H9 (cell line): ENCODE data around the gene PTPN11. TPM values are rescaled to one million over a fixed set of nuclear protein-coding genes. Genes with fewer than 3 reads are reported as not detected.

Experiments used
- DNase-seq: peaks from one replicate; pipeline ENCODE4 v3.0.0-alpha.2; 2017
- H2AFZ ChIP-seq: one replicate; pipeline ENCODE4 v1.6.1; 2013; ENCODE audit warnings: mild to moderate bottlenecking, low read length, control low read depth, moderate library complexity
- H2AK5ac ChIP-seq: 2 replicates; pipeline ENCODE4 v1.6.1; 2013; ENCODE audit warnings: low read length, control low read depth, mixed read lengths; ENCODE audit not compliant: insufficient read length
- H2BK120ac ChIP-seq: one replicate; pipeline ENCODE4 v1.6.1; 2013; ENCODE audit warnings: low read depth, mild to moderate bottlenecking, low read length, control low read depth, inconsistent platforms; ENCODE audit not compliant: poor library complexity, severe bottlenecking
- H2BK12ac ChIP-seq: 2 replicates; pipeline ENCODE4 v1.6.1; 2013; ENCODE audit warnings: low read length, control low read depth, mixed read lengths, low read depth; ENCODE audit not compliant: insufficient read length
- H2BK15ac ChIP-seq: 2 replicates; pipeline ENCODE4 v1.6.1; 2013; ENCODE audit warnings: low read depth, low read length, control low read depth
- H2BK20ac ChIP-seq: one replicate; pipeline ENCODE4 v1.6.1; 2013; ENCODE audit warnings: low read depth, mild to moderate bottlenecking, low read length, control low read depth, inconsistent platforms; ENCODE audit not compliant: poor library complexity, severe bottlenecking
- H2BK5ac ChIP-seq: 2 replicates; pipeline ENCODE4 v1.6.1; 2013; ENCODE audit warnings: low read length, control low read depth, mixed read lengths; ENCODE audit not compliant: insufficient read length
- H3K14ac ChIP-seq: 2 replicates; pipeline ENCODE4 v1.6.1; 2013; ENCODE audit warnings: low read length, control low read depth; ENCODE audit not compliant: insufficient read depth
- H3K18ac ChIP-seq: 2 replicates; pipeline ENCODE4 v1.6.1; 2013; ENCODE audit warnings: low read depth, mild to moderate bottlenecking, mixed read lengths, low read length, control low read depth; ENCODE audit not compliant: insufficient read length
- H3K23ac ChIP-seq: 2 replicates; pipeline ENCODE4 v1.6.1; 2013; ENCODE audit warnings: low read length, control low read depth, mixed read lengths, low read depth; ENCODE audit not compliant: insufficient read length
- H3K23me2 ChIP-seq: 2 replicates; pipeline ENCODE4 v1.6.1; 2013; ENCODE audit warnings: low read depth, mild to moderate bottlenecking, mixed read lengths, low read length, control low read depth; ENCODE audit not compliant: insufficient read length, poor library complexity, severe bottlenecking
- H3K27ac ChIP-seq: 2 replicates; pipeline ENCODE4 v1.5.1; 2013; ENCODE audit warnings: low read length, control low read depth, mixed read lengths, low read depth; ENCODE audit not compliant: insufficient read length
- H3K27me3 ChIP-seq: 2 replicates; pipeline ENCODE4 v1.6.1; 2013; ENCODE audit warnings: low read length, control low read depth, inconsistent platforms; ENCODE audit not compliant: insufficient read depth
- H3K4ac ChIP-seq: 2 replicates; pipeline ENCODE4 v1.6.1; 2013; ENCODE audit warnings: low read depth, mild to moderate bottlenecking, control low read depth, inconsistent platforms, low read length, moderate library complexity
- H3K4me1 ChIP-seq: 2 replicates; pipeline ENCODE4 v1.6.1; 2013; ENCODE audit warnings: low read length, control low read depth, inconsistent platforms; ENCODE audit not compliant: insufficient read depth
- H3K4me2 ChIP-seq: 2 replicates; pipeline ENCODE4 v1.6.1; 2013; ENCODE audit warnings: low read length, control low read depth, mixed read lengths; ENCODE audit not compliant: insufficient read length, insufficient read depth
- H3K56ac ChIP-seq: 2 replicates; pipeline ENCODE4 v1.6.1; 2013; ENCODE audit warnings: low read depth, mild to moderate bottlenecking, mixed read lengths, low read length, control low read depth; ENCODE audit not compliant: insufficient read length
- H3K79me1 ChIP-seq: 2 replicates; pipeline ENCODE4 v1.6.1; 2013; ENCODE audit warnings: low read depth, mild to moderate bottlenecking, moderate library complexity, low read length, control low read depth, inconsistent platforms; ENCODE audit not compliant: insufficient read depth, poor library complexity, severe bottlenecking
- H3K79me2 ChIP-seq: 2 replicates; pipeline ENCODE4 v1.6.1; 2013; ENCODE audit warnings: low read length, control low read depth, inconsistent platforms; ENCODE audit not compliant: insufficient read depth
- H3K9ac ChIP-seq: 2 replicates; pipeline ENCODE4 v1.6.1; 2013; ENCODE audit warnings: low read length, control low read depth, mixed read lengths; ENCODE audit not compliant: insufficient read length; ENCODE audit errors: extremely low read depth
- H3K9me3 ChIP-seq: one replicate; pipeline ENCODE4 v1.6.1; 2013; ENCODE audit warnings: low read depth, low read length, inconsistent platforms; ENCODE audit not compliant: control insufficient read depth
- H3T11ph ChIP-seq: one replicate; pipeline ENCODE4 v1.6.1; 2013; ENCODE audit warnings: mild to moderate bottlenecking, low read length, control low read depth, inconsistent platforms
- H4K20me1 ChIP-seq: one replicate; pipeline ENCODE4 v1.6.1; 2013; ENCODE audit not compliant: control insufficient read depth, insufficient read length, insufficient read depth
- H4K5ac ChIP-seq: 2 replicates; pipeline ENCODE4 v1.6.1; 2013; ENCODE audit warnings: low read depth, mild to moderate bottlenecking, mixed read lengths, low read length, control low read depth; ENCODE audit not compliant: insufficient read length
- H4K8ac ChIP-seq: replicated peaks from 2 replicates; pipeline ENCODE4 v1.6.1; 2013; ENCODE audit warnings: low read length, control low read depth, mixed read lengths, low read depth; ENCODE audit not compliant: insufficient read length
- H4K91ac ChIP-seq: 2 replicates; pipeline ENCODE4 v1.6.1; 2013; ENCODE audit warnings: low read depth, mild to moderate bottlenecking, moderate library complexity, mixed read lengths, low read length, control low read depth; ENCODE audit not compliant: insufficient read length
- H3K27ac Mint-ChIP-seq, 3 experiments: 2 replicates in 2 of 3; 3 replicates in 1 of 3; pipeline ENCODE4 v1.8.0; 2020 to 2021; ENCODE audit warnings: mixed read lengths in 3 of 3, mild to moderate bottlenecking in 1 of 3, moderate library complexity in 1 of 3
- H3K27me3 Mint-ChIP-seq: 2 replicates; pipeline ENCODE4 v1.8.0; 2021; ENCODE audit warnings: low read depth, mild to moderate bottlenecking, moderate library complexity, mixed read lengths
- H3K36me3 Mint-ChIP-seq, 3 experiments: 2 replicates in 2 of 3; 3 replicates in 1 of 3; pipeline ENCODE4 v1.8.0; 2020 to 2021; ENCODE audit warnings: low read depth in 3 of 3, mixed read lengths in 3 of 3; ENCODE audit not compliant: insufficient read depth in 1 of 3
- H3K4me1 Mint-ChIP-seq, 2 experiments: 2 replicates each; pipeline ENCODE4 v1.8.0; 2020; ENCODE audit warnings: mixed read lengths in 2 of 2
- H3K4me3 Mint-ChIP-seq, 2 experiments: 2 replicates in 1 of 2; 3 replicates in 1 of 2; pipeline ENCODE4 v1.8.0; 2020 to 2021; ENCODE audit warnings: mild to moderate bottlenecking in 2 of 2, mixed read lengths in 2 of 2, moderate library complexity in 1 of 2
- H3K9me3 Mint-ChIP-seq, 2 experiments: 2 replicates in 1 of 2; 3 replicates in 1 of 2; pipeline ENCODE4 v1.8.0; 2020; ENCODE audit warnings: mild to moderate bottlenecking in 2 of 2, mixed read lengths in 2 of 2, moderate library complexity in 1 of 2
- CTCF ChIP-seq: fragments of 200-600 bp; sonication (generic); conservative IDR thresholded peaks from 3 replicates; pipeline ENCODE4 v1.8.0; 2021; ENCODE audit warnings: antibody characterized with exemption, mild to moderate bottlenecking
- WGBS: extraction: QIAGEN DNeasy Blood & Tissue Kit; methylation state at CpG from one replicate; pipeline ENCODE4 v1.1.7; 2013; ENCODE audit warnings: missing lambda C conversion rate, low lambda C conversion rate, mixed read lengths; ENCODE audit not compliant: insufficient read length; ENCODE audit errors: extremely low coverage; 5-methylcytosine and 5-hydroxymethylcytosine counted together
- total RNA-seq: library from RNA; stranded (reverse); gene quantifications from 2 replicates; pipeline ENCODE4 v1.2.1, GENCODE V29; 2021

PTPN11 gene
- total RNA-seq, 1 experiment from 2014 or later: 112 TPM

DNA sequence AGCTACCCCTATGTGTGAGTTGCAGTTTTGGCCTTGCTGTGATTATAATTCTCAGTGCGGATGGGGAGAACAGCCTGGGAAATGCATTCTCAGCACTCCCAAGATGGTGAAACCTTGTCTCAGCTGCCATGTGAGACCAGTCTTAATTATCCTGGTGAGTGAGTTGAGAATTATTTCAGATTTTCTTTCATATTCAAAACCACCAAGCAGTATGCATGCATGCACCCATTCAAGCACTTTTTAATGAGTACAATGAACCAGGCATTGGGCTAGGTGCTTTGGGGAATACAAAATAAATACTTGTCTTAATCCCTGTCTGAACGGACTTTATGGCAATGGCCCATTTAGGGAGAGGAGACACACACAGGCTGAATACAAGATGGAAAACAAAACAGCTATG, 94.7 kb downstream of the PTPN11 start:
- H3K9me3 ChIP-seq: no peaks in the 10 kb centered on the region
- H3K4me1 ChIP-seq: no peaks in the 10 kb centered on the region; the same call in 1 of the 2 replicates
- Mint-ChIP-seq H3K9me3 (no peaks in the 10 kb centered on the region), H3K4me1 (peaks cover 0 to 8% of the 10 kb centered on the region in 2 experiments; a peak in 2 of 4 replicates), H3K36me3 (peaks cover 0 to 3% (median 0%) of the 10 kb centered on the region in 3 experiments; a peak in 2 of 7 replicates), H3K27ac (peak overlapping the region in 1 of 3 experiments; percentile 82; a peak in 1 of 7 replicates), H3K27me3 (no peaks in the 10 kb centered on the region), H3K4me3 (no peak overlapping the region)
- H2BK20ac ChIP-seq: no peak overlapping the region
- H3K18ac ChIP-seq: no peak overlapping the region
- H3K79me1 ChIP-seq: no peaks in the 10 kb centered on the region
- no peaks in the 10 kb centered on the region for H3K79me2 ChIP-seq
- DNase-seq: no peak
- H3K23ac ChIP-seq: no peak overlapping the region
- no CpG with 5 or more reads among the region's 2 CpGs for WGBS
- H2BK12ac ChIP-seq: no peak overlapping the region
- no peak for TF ChIP-seq CTCF
- no peak overlapping the region for H3K14ac ChIP-seq
- H2AK5ac ChIP-seq: no peak overlapping the region
- H4K8ac ChIP-seq: no peak overlapping the region
- no peak overlapping the region for H2BK15ac ChIP-seq
- no peaks in the 10 kb centered on the region for H3K23me2 ChIP-seq
- H4K5ac ChIP-seq: no peak overlapping the region
- H4K91ac ChIP-seq: no peak overlapping the region
- no peak overlapping the region for H3K9ac ChIP-seq
- H3K27ac ChIP-seq: no peak overlapping the region
- no peak overlapping the region for H3K56ac ChIP-seq
- no peak overlapping the region for H3K4me2 ChIP-seq
- H2AFZ ChIP-seq: no peak overlapping the region
- no peak overlapping the region for H3T11ph ChIP-seq
- no peak overlapping the region for H2BK120ac ChIP-seq
- no peak overlapping the region for H3K4ac ChIP-seq
- H4K20me1 ChIP-seq: no peaks in the 10 kb centered on the region
- no peaks in the 10 kb centered on the region for H3K27me3 ChIP-seq
- H2BK5ac ChIP-seq: no peak overlapping the region
